WTC11 (cell line): ENCODE data around the gene PADI1. TPM values are rescaled to one million over a fixed set of nuclear protein-coding genes. Genes with fewer than 3 reads are reported as not detected.

Experiments
- ATAC-seq: fragments of 200-7000 bp; cut with Tn5 transposase; 2 replicates; pipeline ENCODE4 v1.10.0; 2021; ENCODE audit warnings: mild to moderate bottlenecking, moderate library complexity
- CTCF ChIA-PET: fragments of 300-600 bp; sonication (Branson Sonifier 250); formaldehyde crosslinking; loops from one replicate; lab custom pipeline; 2021; ENCODE audit warnings: antibody characterized with exemption; lab: Charles Lee
- POLR2A ChIA-PET: fragments of 350-600 bp; sonication (Branson Sonifier 250); formaldehyde crosslinking; loops from one replicate; lab custom pipeline; 2021; ENCODE audit warnings: antibody characterized with exemption; lab: Charles Lee
- DNase-seq: peaks from one replicate; pipeline ENCODE4 v3.0.0; 2021; ENCODE audit warnings: low spot score
- H3K27ac Mint-ChIP-seq: 2 replicates; pipeline ENCODE4 v1.8.0; 2021; ENCODE audit warnings: mixed read lengths
- H3K27me3 Mint-ChIP-seq: 2 replicates; pipeline ENCODE4 v1.8.0; 2021; ENCODE audit warnings: low read depth, mild to moderate bottlenecking, moderate library complexity, mixed read lengths
- H3K36me3 Mint-ChIP-seq: 2 replicates; pipeline ENCODE4 v1.8.0; 2021; ENCODE audit warnings: mixed read lengths
- H3K4me1 Mint-ChIP-seq: 2 replicates; pipeline ENCODE4 v1.8.0; 2022; ENCODE audit warnings: mixed read lengths
- H3K4me3 Mint-ChIP-seq: 2 replicates; pipeline ENCODE4 v1.8.0; 2021; ENCODE audit warnings: mild to moderate bottlenecking, moderate library complexity, mixed read lengths
- H3K9me3 Mint-ChIP-seq: 2 replicates; pipeline ENCODE4 v1.8.0; 2021; ENCODE audit warnings: mixed read lengths
- ATF1 ChIP-seq: sonication (generic); formaldehyde crosslinking; IDR thresholded peaks from 2 replicates; pipeline ENCODE4 v1.8.1; 2023; ENCODE audit warnings: mild to moderate bottlenecking, moderate library complexity, missing genetic modification reagents
- CBFB ChIP-seq: sonication (generic); formaldehyde crosslinking; IDR thresholded peaks from 2 replicates; pipeline ENCODE4 v1.8.1; 2022; ENCODE audit warnings: mild to moderate bottlenecking, low read depth, missing genetic modification reagents
- E2F5 ChIP-seq: sonication (generic); formaldehyde crosslinking; IDR thresholded peaks from 2 replicates; pipeline ENCODE4 v1.8.1; 2022; ENCODE audit warnings: mild to moderate bottlenecking, moderate library complexity, missing genetic modification reagents
- FOXJ3 ChIP-seq: sonication (generic); formaldehyde crosslinking; IDR thresholded peaks from 2 replicates; pipeline ENCODE4 v1.9.0; 2021; ENCODE audit warnings: missing genetic modification reagents, mild to moderate bottlenecking, borderline replicate concordance
- IRF1 ChIP-seq: sonication (generic); formaldehyde crosslinking; IDR thresholded peaks from 2 replicates; pipeline ENCODE4 v1.8.0; 2023; ENCODE audit warnings: missing genetic modification reagents
- IRF2 ChIP-seq: sonication (generic); formaldehyde crosslinking; IDR thresholded peaks from 2 replicates; pipeline ENCODE4 v1.8.0; 2022; ENCODE audit warnings: low read depth, missing genetic modification reagents, borderline replicate concordance
- OVOL2 ChIP-seq: fragments of 250-450 bp; sonication (Bioruptor Pico); IDR thresholded peaks from 2 replicates; pipeline ENCODE4 v1.9.0; 2021; ENCODE audit warnings: mild to moderate bottlenecking, borderline replicate concordance
- RORB ChIP-seq: fragments of 250-450 bp; sonication (Bioruptor Pico); IDR thresholded peaks from 2 replicates; pipeline ENCODE4 v1.9.0; 2021; ENCODE audit warnings: mild to moderate bottlenecking
- ZNF263 ChIP-seq: sonication (generic); formaldehyde crosslinking; IDR thresholded peaks from 2 replicates; pipeline ENCODE4 v1.8.1; 2022; ENCODE audit warnings: low read depth, mild to moderate bottlenecking, moderate library complexity, missing genetic modification reagents
- ZNF425 ChIP-seq: fragments of 250-450 bp; sonication (Bioruptor Pico); conservative IDR thresholded peaks from 2 replicates; pipeline ENCODE4 v1.9.0; 2021; ENCODE audit warnings: mild to moderate bottlenecking
- total RNA-seq: library from RNA; stranded (reverse); gene quantifications from 3 replicates; pipeline ENCODE4 v1.2.3, GENCODE V29; 2021
- TF ChIP-seq, protein P1 (sequence below): sonication (generic); formaldehyde crosslinking; conservative IDR thresholded peaks from 2 replicates; pipeline ENCODE4 v1.8.1; 2023; ENCODE audit warnings: mild to moderate bottlenecking, low read depth, missing genetic modification reagents, moderate library complexity
- TF ChIP-seq, protein P2 (sequence below): sonication (generic); formaldehyde crosslinking; IDR thresholded peaks from 2 replicates; pipeline ENCODE4 v1.8.0; 2023; ENCODE audit warnings: mild to moderate bottlenecking, missing genetic modification reagents
- TF ChIP-seq, protein P3 (sequence below): sonication (generic); formaldehyde crosslinking; IDR thresholded peaks from 2 replicates; pipeline ENCODE4 v1.8.0; 2022; ENCODE audit warnings: mild to moderate bottlenecking, missing genetic modification reagents
- TF ChIP-seq, protein P4 (sequence below): fragments of 200-600 bp; IDR thresholded peaks from 2 replicates; pipeline ENCODE4 v1.8.0; 2022; ENCODE audit warnings: antibody characterized with exemption
- TF ChIP-seq, protein P5 (sequence below): sonication (generic); formaldehyde crosslinking; IDR thresholded peaks from 2 replicates; pipeline ENCODE4 v1.8.1; 2023; ENCODE audit warnings: mild to moderate bottlenecking, missing genetic modification reagents, moderate library complexity
- TF ChIP-seq, protein P6 (sequence below): sonication (generic); formaldehyde crosslinking; IDR thresholded peaks from 2 replicates; pipeline ENCODE4 v1.8.1; 2022; ENCODE audit warnings: low read depth, missing genetic modification reagents, borderline replicate concordance

The PADI1 gene
- total RNA-seq, 1 experiment from 2014 or later, result 0.15 TPM

GRCh38 chr1:17255336-17255735, 50.4 kb downstream of the PADI1 start (continued):
- TF ChIP-seq, protein P1, sequence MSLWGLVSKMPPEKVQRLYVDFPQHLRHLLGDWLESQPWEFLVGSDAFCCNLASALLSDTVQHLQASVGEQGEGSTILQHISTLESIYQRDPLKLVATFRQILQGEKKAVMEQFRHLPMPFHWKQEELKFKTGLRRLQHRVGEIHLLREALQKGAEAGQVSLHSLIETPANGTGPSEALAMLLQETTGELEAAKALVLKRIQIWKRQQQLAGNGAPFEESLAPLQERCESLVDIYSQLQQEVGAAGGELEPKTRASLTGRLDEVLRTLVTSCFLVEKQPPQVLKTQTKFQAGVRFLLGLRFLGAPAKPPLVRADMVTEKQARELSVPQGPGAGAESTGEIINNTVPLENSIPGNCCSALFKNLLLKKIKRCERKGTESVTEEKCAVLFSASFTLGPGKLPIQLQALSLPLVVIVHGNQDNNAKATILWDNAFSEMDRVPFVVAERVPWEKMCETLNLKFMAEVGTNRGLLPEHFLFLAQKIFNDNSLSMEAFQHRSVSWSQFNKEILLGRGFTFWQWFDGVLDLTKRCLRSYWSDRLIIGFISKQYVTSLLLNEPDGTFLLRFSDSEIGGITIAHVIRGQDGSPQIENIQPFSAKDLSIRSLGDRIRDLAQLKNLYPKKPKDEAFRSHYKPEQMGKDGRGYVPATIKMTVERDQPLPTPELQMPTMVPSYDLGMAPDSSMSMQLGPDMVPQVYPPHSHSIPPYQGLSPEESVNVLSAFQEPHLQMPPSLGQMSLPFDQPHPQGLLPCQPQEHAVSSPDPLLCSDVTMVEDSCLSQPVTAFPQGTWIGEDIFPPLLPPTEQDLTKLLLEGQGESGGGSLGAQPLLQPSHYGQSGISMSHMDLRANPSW, result no peak
- no peak for TF ChIP-seq OVOL2 (CRISPR knock-in tag)

- ChIA-PET CTCF (interaction anchor here (0.6 to 1.6 kb wide), 5 partner anchors 16 to 204 kb away, joined by 3 to 5 read pairs (median 3); no protein-coding TSS in a partner anchor), POLR2A (no interaction called here)
- ATAC-seq, result no peak
- H3K36me3 Mint-ChIP-seq, result no peaks in the 10 kb centered on the region
- DNase-seq, result no peak
- H3K27me3 Mint-ChIP-seq, result no peaks in the 10 kb centered on the region
- peaks cover 9% of the 10 kb centered on the region for H3K9me3 Mint-ChIP-seq
- TF ChIP-seq ATF1 (CRISPR knock-in tag), result no peak
- TF ChIP-seq IRF2 (CRISPR knock-in tag), result no peak
- TF ChIP-seq E2F5 (CRISPR knock-in tag), result no peak
- no peak for TF ChIP-seq ZNF263 (CRISPR knock-in tag)
- no peak for TF ChIP-seq RORB
- TF ChIP-seq, protein P2, sequence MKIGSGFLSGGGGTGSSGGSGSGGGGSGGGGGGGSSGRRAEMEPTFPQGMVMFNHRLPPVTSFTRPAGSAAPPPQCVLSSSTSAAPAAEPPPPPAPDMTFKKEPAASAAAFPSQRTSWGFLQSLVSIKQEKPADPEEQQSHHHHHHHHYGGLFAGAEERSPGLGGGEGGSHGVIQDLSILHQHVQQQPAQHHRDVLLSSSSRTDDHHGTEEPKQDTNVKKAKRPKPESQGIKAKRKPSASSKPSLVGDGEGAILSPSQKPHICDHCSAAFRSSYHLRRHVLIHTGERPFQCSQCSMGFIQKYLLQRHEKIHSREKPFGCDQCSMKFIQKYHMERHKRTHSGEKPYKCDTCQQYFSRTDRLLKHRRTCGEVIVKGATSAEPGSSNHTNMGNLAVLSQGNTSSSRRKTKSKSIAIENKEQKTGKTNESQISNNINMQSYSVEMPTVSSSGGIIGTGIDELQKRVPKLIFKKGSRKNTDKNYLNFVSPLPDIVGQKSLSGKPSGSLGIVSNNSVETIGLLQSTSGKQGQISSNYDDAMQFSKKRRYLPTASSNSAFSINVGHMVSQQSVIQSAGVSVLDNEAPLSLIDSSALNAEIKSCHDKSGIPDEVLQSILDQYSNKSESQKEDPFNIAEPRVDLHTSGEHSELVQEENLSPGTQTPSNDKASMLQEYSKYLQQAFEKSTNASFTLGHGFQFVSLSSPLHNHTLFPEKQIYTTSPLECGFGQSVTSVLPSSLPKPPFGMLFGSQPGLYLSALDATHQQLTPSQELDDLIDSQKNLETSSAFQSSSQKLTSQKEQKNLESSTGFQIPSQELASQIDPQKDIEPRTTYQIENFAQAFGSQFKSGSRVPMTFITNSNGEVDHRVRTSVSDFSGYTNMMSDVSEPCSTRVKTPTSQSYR (CRISPR knock-in tag), result no peak
- no peak overlapping the region for H3K4me3 Mint-ChIP-seq
- no peak overlapping the region for H3K27ac Mint-ChIP-seq
- H3K4me1 Mint-ChIP-seq, result no peaks in the 10 kb centered on the region
These were observed 53.3 kb downstream of the PADI1 start for GRCh38 chr1:17258116-17258757.

DNA sequence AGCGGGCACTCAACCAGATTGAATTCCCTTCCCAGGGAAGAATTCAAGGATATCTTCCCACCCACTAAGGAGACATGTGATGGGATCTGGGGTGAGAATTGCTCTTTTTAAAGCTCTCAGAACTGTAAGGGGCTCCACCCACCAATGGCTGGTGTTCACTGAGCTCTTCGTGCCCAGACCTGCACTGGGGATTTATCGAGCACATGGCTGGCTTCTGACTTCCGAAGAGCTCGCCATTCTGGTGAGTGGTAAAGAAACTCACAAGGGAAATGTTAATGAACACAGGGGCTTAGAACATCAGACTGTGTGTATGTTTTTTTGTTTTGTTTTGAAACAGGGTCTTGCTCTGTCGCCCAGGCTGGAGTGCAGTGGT, 53.8 kb downstream of the PADI1 start:
- ChIA-PET POLR2A (no interaction called here), CTCF (interaction anchor here (0.6 to 1.6 kb wide), 5 partner anchors 15 to 184 kb away, joined by 3 to 5 read pairs (median 3); no protein-coding TSS in a partner anchor)
- Mint-ChIP-seq H3K4me3 (no peak overlapping the region), H3K9me3 (peaks cover 14% of the 10 kb centered on the region), H3K27me3 (no peaks in the 10 kb centered on the region), H3K36me3 (no peaks in the 10 kb centered on the region), H3K4me1 (no peaks in the 10 kb centered on the region), H3K27ac (no peak overlapping the region)
- no peak for ATAC-seq
- DNase-seq, result no peak
- no peak for TF ChIP-seq ZNF425 (CRISPR knock-in tag)
- TF ChIP-seq, protein P3, sequence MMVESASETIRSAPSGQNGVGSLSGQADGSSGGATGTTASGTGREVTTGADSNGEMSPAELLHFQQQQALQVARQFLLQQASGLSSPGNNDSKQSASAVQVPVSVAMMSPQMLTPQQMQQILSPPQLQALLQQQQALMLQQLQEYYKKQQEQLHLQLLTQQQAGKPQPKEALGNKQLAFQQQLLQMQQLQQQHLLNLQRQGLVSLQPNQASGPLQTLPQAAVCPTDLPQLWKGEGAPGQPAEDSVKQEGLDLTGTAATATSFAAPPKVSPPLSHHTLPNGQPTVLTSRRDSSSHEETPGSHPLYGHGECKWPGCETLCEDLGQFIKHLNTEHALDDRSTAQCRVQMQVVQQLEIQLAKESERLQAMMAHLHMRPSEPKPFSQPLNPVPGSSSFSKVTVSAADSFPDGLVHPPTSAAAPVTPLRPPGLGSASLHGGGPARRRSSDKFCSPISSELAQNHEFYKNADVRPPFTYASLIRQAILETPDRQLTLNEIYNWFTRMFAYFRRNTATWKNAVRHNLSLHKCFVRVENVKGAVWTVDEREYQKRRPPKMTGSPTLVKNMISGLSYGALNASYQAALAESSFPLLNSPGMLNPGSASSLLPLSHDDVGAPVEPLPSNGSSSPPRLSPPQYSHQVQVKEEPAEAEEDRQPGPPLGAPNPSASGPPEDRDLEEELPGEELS (CRISPR knock-in tag), result no peak
- TF ChIP-seq CBFB (CRISPR knock-in tag), result no peak
- TF ChIP-seq IRF1 (CRISPR knock-in tag), result no peak
- TF ChIP-seq, protein P4, sequence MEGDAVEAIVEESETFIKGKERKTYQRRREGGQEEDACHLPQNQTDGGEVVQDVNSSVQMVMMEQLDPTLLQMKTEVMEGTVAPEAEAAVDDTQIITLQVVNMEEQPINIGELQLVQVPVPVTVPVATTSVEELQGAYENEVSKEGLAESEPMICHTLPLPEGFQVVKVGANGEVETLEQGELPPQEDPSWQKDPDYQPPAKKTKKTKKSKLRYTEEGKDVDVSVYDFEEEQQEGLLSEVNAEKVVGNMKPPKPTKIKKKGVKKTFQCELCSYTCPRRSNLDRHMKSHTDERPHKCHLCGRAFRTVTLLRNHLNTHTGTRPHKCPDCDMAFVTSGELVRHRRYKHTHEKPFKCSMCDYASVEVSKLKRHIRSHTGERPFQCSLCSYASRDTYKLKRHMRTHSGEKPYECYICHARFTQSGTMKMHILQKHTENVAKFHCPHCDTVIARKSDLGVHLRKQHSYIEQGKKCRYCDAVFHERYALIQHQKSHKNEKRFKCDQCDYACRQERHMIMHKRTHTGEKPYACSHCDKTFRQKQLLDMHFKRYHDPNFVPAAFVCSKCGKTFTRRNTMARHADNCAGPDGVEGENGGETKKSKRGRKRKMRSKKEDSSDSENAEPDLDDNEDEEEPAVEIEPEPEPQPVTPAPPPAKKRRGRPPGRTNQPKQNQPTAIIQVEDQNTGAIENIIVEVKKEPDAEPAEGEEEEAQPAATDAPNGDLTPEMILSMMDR, result no peak
- TF ChIP-seq, protein P5, sequence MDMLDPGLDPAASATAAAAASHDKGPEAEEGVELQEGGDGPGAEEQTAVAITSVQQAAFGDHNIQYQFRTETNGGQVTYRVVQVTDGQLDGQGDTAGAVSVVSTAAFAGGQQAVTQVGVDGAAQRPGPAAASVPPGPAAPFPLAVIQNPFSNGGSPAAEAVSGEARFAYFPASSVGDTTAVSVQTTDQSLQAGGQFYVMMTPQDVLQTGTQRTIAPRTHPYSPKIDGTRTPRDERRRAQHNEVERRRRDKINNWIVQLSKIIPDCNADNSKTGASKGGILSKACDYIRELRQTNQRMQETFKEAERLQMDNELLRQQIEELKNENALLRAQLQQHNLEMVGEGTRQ, result no peak
- TF ChIP-seq, protein P6, sequence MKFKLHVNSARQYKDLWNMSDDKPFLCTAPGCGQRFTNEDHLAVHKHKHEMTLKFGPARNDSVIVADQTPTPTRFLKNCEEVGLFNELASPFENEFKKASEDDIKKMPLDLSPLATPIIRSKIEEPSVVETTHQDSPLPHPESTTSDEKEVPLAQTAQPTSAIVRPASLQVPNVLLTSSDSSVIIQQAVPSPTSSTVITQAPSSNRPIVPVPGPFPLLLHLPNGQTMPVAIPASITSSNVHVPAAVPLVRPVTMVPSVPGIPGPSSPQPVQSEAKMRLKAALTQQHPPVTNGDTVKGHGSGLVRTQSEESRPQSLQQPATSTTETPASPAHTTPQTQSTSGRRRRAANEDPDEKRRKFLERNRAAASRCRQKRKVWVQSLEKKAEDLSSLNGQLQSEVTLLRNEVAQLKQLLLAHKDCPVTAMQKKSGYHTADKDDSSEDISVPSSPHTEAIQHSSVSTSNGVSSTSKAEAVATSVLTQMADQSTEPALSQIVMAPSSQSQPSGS, result no peak
- no peak for TF ChIP-seq ATF1 (CRISPR knock-in tag)
- no peak for TF ChIP-seq FOXJ3
